Kidney (tissue), 14 donors: Measurements from ENCODE around the gene GOLGA8J. TPM values are rescaled to one million over a fixed set of nuclear protein-coding genes. Genes with fewer than 3 reads are reported as not detected.
A peak's percentile ranks its signal among the peaks of the same experiment; 100 is the strongest.

ENCODE experiments used
- DNase-seq, 5 donors: peaks; one replicate each; pipeline ENCODE4 v3.0.0-alpha.2; 2013 to 2020
- FAIRE-seq: peaks from 2 replicates; lab custom pipeline; 2012; peaks lifted over from hg19 to GRCh38; lab: Jason Lieb, UNC
- H3K27ac ChIP-seq, 2 donors: one replicate each; pipeline ENCODE4 v1.7.0; 2013; ENCODE audit warnings: low read depth in 2 of 2, low read length in 2 of 2, inconsistent platforms in 1 of 2
- H3K27me3 ChIP-seq: one replicate; pipeline ENCODE4 v1.7.1; 2013; ENCODE audit warnings: low read length, inconsistent platforms; ENCODE audit not compliant: control insufficient read depth, insufficient read depth
- H3K36me3 ChIP-seq, 3 donors: one replicate each; pipeline versions ENCODE4 v1.7.0 to v1.7.1; 2013; ENCODE audit warnings: low read length in 3 of 3, control low read depth in 1 of 3, inconsistent platforms in 1 of 3; ENCODE audit not compliant: insufficient read depth in 3 of 3, control insufficient read depth in 2 of 3
- H3K4me1 ChIP-seq, 3 donors: one replicate each; pipeline versions ENCODE4 v1.7.0 to v1.7.1; 2013; ENCODE audit warnings: low read length in 3 of 3, inconsistent platforms in 1 of 3, low read depth in 1 of 3; ENCODE audit not compliant: control insufficient read depth in 2 of 3, insufficient read depth in 2 of 3
- H3K4me3 ChIP-seq, 3 donors: one replicate each; pipeline versions ENCODE4 v1.7.0 to v1.8.1; 2013; ENCODE audit warnings: low read length in 3 of 3, control low read depth in 1 of 3, inconsistent platforms in 1 of 3
- H3K9ac ChIP-seq, 3 donors: one replicate each; pipeline versions ENCODE4 v1.7.0 to v1.7.1; 2013; ENCODE audit warnings: low read length in 3 of 3, control low read depth in 1 of 3, inconsistent platforms in 1 of 3
- H3K9me3 ChIP-seq, 3 donors: one replicate each; pipeline versions ENCODE4 v1.7.0 to v1.7.1; 2013; ENCODE audit warnings: low read length in 3 of 3, control low read depth in 1 of 3, inconsistent platforms in 1 of 3; ENCODE audit not compliant: control insufficient read depth in 2 of 3, insufficient read depth in 1 of 3
- intact Hi-C: fragments of 100-400 bp; cut with DNase I; formaldehyde crosslinking; loops from one replicate; pipeline ENCODE4 v1.11.1; 2022
- polyA plus RNA-seq: library from polyadenylated mRNA; stranded (reverse); fragments of 350-450 nt; fragmentation: Illumina TruSeq; extraction: RNeasy Lipid Tissue Mini Kit (QIAGEN cat#74804); gene quantifications from one replicate; pipeline ENCODE4 v1.2.3, GENCODE V29; 2014; ENCODE audit warnings: low read depth, low replicate concordance; ENCODE audit not compliant: insufficient read depth
- total RNA-seq: library from RNA; stranded (reverse); fragmentation: NEBNext Ultra II Directional; extraction: Animal tissue kit (Norgen Biotek cat#: 25700); gene quantifications from one replicate; pipeline ENCODE4 v1.2.1, GENCODE V29; 2021
- TF ChIP-seq, protein P1 (sequence below): IDR thresholded peaks from 3 replicates; pipeline ENCODE4 v1.5.1; 2012; ENCODE audit warnings: mild to moderate bottlenecking, moderate library complexity, borderline replicate concordance; ENCODE audit not compliant: insufficient read depth; ENCODE audit errors: extremely low read depth
- donor health status: control.
- donor health status: control.
- donor health status: control.
- donor health status: control.
- donor health status: control.
- donor health status: DM: yes; HTN: yes; CAD: no.
- donor health status: Normal renal cell carcinoma (clear cell type).

Gene GOLGA8J
- total and polyA plus RNA-seq, 2 donors from 2014 or later: not detected

DNA sequence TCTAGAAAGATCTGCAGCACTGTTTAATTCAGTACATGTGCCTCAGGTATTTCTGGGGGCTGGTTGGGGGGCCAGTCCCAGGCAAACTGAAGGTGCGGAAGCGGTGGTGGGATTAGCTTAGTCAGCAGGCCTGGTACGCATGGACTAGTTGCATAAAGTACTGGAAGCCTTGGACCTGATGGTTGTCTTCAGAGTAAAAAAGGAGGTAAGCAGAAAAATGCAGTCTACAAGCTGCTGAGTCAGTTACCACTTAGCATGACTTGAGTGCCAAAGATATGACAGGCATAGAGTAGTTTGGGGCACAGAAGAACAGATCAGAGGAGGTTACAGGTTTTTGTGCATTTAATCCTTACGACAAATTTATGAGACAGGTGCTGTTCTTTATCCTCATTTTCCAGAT lies 19.9 kb upstream of the GOLGA8J start:
- FAIRE-seq (no peak), DNase-seq (no peak)
- Histone ChIP-seq H3K9me3 (no peaks in the 10 kb centered on the region), H3K27ac (no peak overlapping the region), H3K9ac (no peak overlapping the region), H3K27me3 (no peaks in the 10 kb centered on the region), H3K4me1 (no peaks in the 10 kb centered on the region), H3K36me3 (no peaks in the 10 kb centered on the region), H3K4me3 (no peak overlapping the region)
- TF ChIP-seq, protein P1, sequence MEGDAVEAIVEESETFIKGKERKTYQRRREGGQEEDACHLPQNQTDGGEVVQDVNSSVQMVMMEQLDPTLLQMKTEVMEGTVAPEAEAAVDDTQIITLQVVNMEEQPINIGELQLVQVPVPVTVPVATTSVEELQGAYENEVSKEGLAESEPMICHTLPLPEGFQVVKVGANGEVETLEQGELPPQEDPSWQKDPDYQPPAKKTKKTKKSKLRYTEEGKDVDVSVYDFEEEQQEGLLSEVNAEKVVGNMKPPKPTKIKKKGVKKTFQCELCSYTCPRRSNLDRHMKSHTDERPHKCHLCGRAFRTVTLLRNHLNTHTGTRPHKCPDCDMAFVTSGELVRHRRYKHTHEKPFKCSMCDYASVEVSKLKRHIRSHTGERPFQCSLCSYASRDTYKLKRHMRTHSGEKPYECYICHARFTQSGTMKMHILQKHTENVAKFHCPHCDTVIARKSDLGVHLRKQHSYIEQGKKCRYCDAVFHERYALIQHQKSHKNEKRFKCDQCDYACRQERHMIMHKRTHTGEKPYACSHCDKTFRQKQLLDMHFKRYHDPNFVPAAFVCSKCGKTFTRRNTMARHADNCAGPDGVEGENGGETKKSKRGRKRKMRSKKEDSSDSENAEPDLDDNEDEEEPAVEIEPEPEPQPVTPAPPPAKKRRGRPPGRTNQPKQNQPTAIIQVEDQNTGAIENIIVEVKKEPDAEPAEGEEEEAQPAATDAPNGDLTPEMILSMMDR: no peak
- intact Hi-C loops: no loop called here

DNA sequence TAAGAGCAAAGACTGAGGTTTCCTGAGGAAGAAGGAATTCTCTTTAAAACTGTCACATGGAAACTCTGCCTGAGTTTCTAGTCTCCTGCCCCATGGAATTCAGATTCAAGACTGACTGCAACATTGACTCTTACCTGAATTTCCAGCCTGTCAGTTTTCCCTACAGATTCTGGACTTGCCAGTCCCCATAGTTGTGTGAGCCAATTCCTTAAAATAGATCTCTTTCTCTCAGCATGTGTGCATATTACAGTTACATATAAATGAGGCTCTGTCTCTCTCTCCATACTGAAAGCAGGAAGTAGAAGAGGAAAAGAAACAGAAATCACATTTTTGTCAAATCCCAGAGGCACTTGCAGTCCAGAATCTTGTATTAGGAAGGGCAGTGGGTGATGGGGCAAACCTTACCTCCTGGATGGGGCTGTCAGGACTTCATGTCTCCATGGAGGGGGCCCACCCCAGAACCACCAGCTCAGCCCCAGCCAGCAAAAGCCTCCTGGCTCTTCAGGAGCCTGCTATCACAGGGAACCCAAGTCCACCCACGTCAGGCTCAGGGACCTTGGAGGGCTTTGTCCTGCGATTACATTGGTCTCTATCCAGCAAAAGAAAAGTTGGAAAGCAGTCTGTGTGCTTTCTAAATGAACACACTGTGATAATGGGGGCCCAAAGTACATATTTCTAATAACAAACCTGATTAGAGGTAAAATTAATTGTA lies 18.8 kb upstream of the GOLGA8J start:
- Histone ChIP-seq H3K27me3 (no peaks in the 10 kb centered on the region), H3K27ac (no peak overlapping the region), H3K9me3 (no peaks in the 10 kb centered on the region), H3K4me1 (no peaks in the 10 kb centered on the region), H3K4me3 (no peak overlapping the region), H3K36me3 (no peaks in the 10 kb centered on the region), H3K9ac (no peak overlapping the region)
- DNase-seq (no peak), FAIRE-seq (no peak)
- TF ChIP-seq, protein P1: no peak
- intact Hi-C loops: no loop called here

DNA sequence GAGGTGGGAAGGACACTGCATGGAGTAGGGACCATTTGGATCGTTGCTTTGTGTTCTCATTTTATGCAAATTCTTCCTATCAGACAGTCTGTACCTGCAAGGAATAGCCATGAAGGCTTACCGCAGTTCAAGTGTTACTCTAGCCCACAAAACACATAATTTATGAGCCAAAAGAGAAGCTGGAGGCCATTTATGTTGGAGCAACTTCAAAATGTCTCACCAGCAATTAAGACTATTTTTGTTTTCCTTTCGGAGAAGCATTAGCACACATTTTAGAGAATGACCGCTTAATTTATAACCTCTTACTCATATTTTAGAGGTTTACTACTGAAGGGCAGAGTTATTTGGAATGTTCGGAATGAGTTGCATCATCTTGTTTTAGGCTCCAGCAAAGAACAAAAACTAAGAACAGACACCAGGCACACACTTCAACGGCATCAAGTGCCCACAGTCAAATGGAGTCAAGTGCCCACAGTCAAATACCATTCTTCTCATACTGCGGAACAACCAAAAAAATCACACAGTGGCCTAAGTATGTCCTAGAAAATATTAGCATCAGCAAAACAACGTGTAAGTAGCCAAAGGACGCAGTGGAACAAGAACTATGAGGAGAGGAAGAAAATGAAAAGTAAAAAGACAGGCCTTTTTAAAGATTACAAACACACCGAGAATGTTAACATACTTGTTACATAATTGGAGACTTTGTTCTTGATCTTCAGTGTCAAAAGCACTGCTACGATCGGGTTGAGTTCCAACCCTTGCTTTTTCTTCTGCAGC lies 17.5 kb upstream of the GOLGA8J start:
- TF ChIP-seq, protein P1: no peak
- FAIRE-seq (peak; percentile 8), DNase-seq (peak in 2 of 5 donors; percentile 50 to 70)
- Histone ChIP-seq H3K27me3 (no peaks in the 10 kb centered on the region), H3K9ac (no peak overlapping the region), H3K4me1 (no peaks in the 10 kb centered on the region), H3K27ac (no peak overlapping the region), H3K4me3 (peak overlapping the region in 1 of 3 donors; percentile 3), H3K9me3 (no peaks in the 10 kb centered on the region), H3K36me3 (no peaks in the 10 kb centered on the region)
- intact Hi-C loops: no loop called here
